ENCODE data around the gene PTPRM. TPM values are rescaled to one million over a fixed set of nuclear protein-coding genes. Genes with fewer than 3 reads are reported as not detected.

The PTPRM gene
- polyA plus RNA-seq, 4 donors = 2.2 to 31.4 (median 18.1) TPM

GRCh38 chr18:7760967-7761948 is 194.1 kb downstream of the PTPRM start:
- Histone ChIP-seq H3K36me3 (ENCODE audit: control insufficient read depth in 3 of 3, insufficient read depth in 2 of 3, low read depth in 1 of 3, low read length in 3 of 3) (no peaks in the 10 kb centered on the region), H3K4me3 (ENCODE audit: low read depth in 1 of 3, low read length in 3 of 3) (no peak overlapping the region), H3K9me3 (ENCODE audit: control insufficient read depth in 2 of 2, insufficient read depth in 1 of 2, low read depth in 1 of 2, low read length in 1 of 2) (no peaks in the 10 kb centered on the region), H3K4me1 (ENCODE audit: control insufficient read depth in 3 of 3, insufficient read depth in 2 of 3, low read depth in 1 of 3, low read length in 2 of 3) (peaks cover 0 to 21% (median 0%) of the 10 kb centered on the region in 3 donors), H3K27me3 (ENCODE audit: control insufficient read depth in 3 of 3, insufficient read depth in 3 of 3, low read length in 3 of 3) (no peaks in the 10 kb centered on the region), H3K27ac (ENCODE audit: low read depth in 1 of 3, low read length in 2 of 3) (peak overlapping the region in 1 of 3 donors; percentile 1)
- peak; percentile 5 to 44 for DNase-seq
- 42 to 55% (median 53%) methylated on average over 6 of the region's 6 CpGs for WGBS, 3 donors
- FAIRE-seq = no peak

GRCh38 chr18:7764405-7764804 is 197.3 kb downstream of the PTPRM start:
- FAIRE-seq (no peak), DNase-seq (no peak)
- no peaks in the 10 kb centered on the region for H3K36me3 ChIP-seq (ENCODE audit: control insufficient read depth in 3 of 3, insufficient read depth in 2 of 3, low read depth in 1 of 3, low read length in 3 of 3)
- no peak overlapping the region for H3K4me3 ChIP-seq (ENCODE audit: low read depth in 1 of 3, low read length in 3 of 3)
- H3K9me3 ChIP-seq (ENCODE audit: control insufficient read depth in 2 of 2, insufficient read depth in 1 of 2, low read depth in 1 of 2, low read length in 1 of 2) = no peaks in the 10 kb centered on the region
- H3K27me3 ChIP-seq (ENCODE audit: control insufficient read depth in 3 of 3, insufficient read depth in 3 of 3, low read length in 3 of 3) = no peaks in the 10 kb centered on the region
- 73 to 87% (median 82%) methylated on average over 2 of the region's 2 CpGs for WGBS, 3 donors
- H3K4me1 ChIP-seq (ENCODE audit: control insufficient read depth in 3 of 3, insufficient read depth in 2 of 3, low read depth in 1 of 3, low read length in 2 of 3) = peaks cover 0 to 21% (median 0%) of the 10 kb centered on the region in 3 donors
- H3K27ac ChIP-seq (ENCODE audit: low read depth in 1 of 3, low read length in 2 of 3) = no peak overlapping the region

- FAIRE-seq (no peak), DNase-seq (no peak)
- Histone ChIP-seq H3K27me3 (ENCODE audit: control insufficient read depth in 3 of 3, insufficient read depth in 3 of 3, low read length in 3 of 3) (no peaks in the 10 kb centered on the region), H3K9me3 (ENCODE audit: control insufficient read depth in 2 of 2, insufficient read depth in 1 of 2, low read depth in 1 of 2, low read length in 1 of 2) (no peaks in the 10 kb centered on the region), H3K27ac (ENCODE audit: low read depth in 1 of 3, low read length in 2 of 3) (no peak overlapping the region), H3K4me1 (ENCODE audit: control insufficient read depth in 3 of 3, insufficient read depth in 2 of 3, low read depth in 1 of 3, low read length in 2 of 3) (peaks cover 0 to 6% (median 0%) of the 10 kb centered on the region in 3 donors), H3K4me3 (ENCODE audit: low read depth in 1 of 3, low read length in 3 of 3) (no peak overlapping the region), H3K36me3 (ENCODE audit: control insufficient read depth in 3 of 3, insufficient read depth in 2 of 3, low read depth in 1 of 3, low read length in 3 of 3) (no peaks in the 10 kb centered on the region)
- 86 to 89% (median 87%) methylated on average over 4 of the region's 4 CpGs for WGBS, 3 donors
These were observed 199.2 kb downstream of the PTPRM start for GRCh38 chr18:7766346-7766745.

GRCh38 chr18:7766817-7767216 is 199.7 kb downstream of the PTPRM start:
- no peaks in the 10 kb centered on the region for H3K36me3 ChIP-seq (ENCODE audit: control insufficient read depth in 3 of 3, insufficient read depth in 2 of 3, low read depth in 1 of 3, low read length in 3 of 3)
- no peaks in the 10 kb centered on the region for H3K27me3 ChIP-seq (ENCODE audit: control insufficient read depth in 3 of 3, insufficient read depth in 3 of 3, low read length in 3 of 3)
- no peak overlapping the region for H3K4me3 ChIP-seq (ENCODE audit: low read depth in 1 of 3, low read length in 3 of 3)
- no peak for DNase-seq
- H3K27ac ChIP-seq (ENCODE audit: low read depth in 1 of 3, low read length in 2 of 3) = no peak overlapping the region
- no peak for FAIRE-seq
- WGBS, 3 donors = 82 to 97% (median 95%) methylated on average over 1 of the region's 1 CpG
- H3K4me1 ChIP-seq (ENCODE audit: control insufficient read depth in 3 of 3, insufficient read depth in 2 of 3, low read depth in 1 of 3, low read length in 2 of 3) = peaks cover 0 to 2% (median 0%) of the 10 kb centered on the region in 3 donors
- H3K9me3 ChIP-seq (ENCODE audit: control insufficient read depth in 2 of 2, insufficient read depth in 1 of 2, low read depth in 1 of 2, low read length in 1 of 2) = no peaks in the 10 kb centered on the region

- Histone ChIP-seq H3K4me3 (ENCODE audit: low read depth in 1 of 3, low read length in 3 of 3) (no peak overlapping the region), H3K27me3 (ENCODE audit: control insufficient read depth in 3 of 3, insufficient read depth in 3 of 3, low read length in 3 of 3) (no peaks in the 10 kb centered on the region), H3K36me3 (ENCODE audit: control insufficient read depth in 3 of 3, insufficient read depth in 2 of 3, low read depth in 1 of 3, low read length in 3 of 3) (no peaks in the 10 kb centered on the region), H3K9me3 (ENCODE audit: control insufficient read depth in 2 of 2, insufficient read depth in 1 of 2, low read depth in 1 of 2, low read length in 1 of 2) (no peaks in the 10 kb centered on the region), H3K4me1 (ENCODE audit: control insufficient read depth in 3 of 3, insufficient read depth in 2 of 3, low read depth in 1 of 3, low read length in 2 of 3) (no peaks in the 10 kb centered on the region), H3K27ac (ENCODE audit: low read depth in 1 of 3, low read length in 2 of 3) (no peak overlapping the region)
- DNase-seq (no peak), FAIRE-seq (no peak)
- WGBS, 3 donors = 44 to 59% (median 44%) methylated on average over 4 of the region's 4 CpGs
These were observed 203.8 kb downstream of the PTPRM start for GRCh38 chr18:7770908-7771307.

DNA sequence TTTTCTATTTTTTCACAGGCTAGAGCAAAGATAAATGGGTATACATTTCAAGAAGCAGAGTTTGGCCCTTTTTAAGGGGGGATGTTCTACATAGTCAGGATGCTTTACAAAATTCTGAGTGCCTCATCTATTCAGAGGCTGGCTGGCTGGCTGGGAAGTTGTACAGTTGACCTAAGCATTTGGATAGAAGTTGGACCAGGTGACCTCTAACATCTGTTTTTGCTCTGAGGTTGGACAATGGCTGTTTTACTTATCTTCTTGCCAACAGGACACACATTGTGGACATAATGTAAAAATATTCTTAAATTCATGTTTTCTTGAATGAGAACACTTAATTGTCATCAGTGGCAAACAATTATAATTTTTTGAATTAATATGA is 205.4 kb downstream of the PTPRM start:
- Histone ChIP-seq H3K4me3 (ENCODE audit: low read depth in 1 of 3, low read length in 3 of 3) (no peak overlapping the region), H3K36me3 (ENCODE audit: control insufficient read depth in 3 of 3, insufficient read depth in 2 of 3, low read depth in 1 of 3, low read length in 3 of 3) (no peaks in the 10 kb centered on the region), H3K27ac (ENCODE audit: low read depth in 1 of 3, low read length in 2 of 3) (no peak overlapping the region), H3K9me3 (ENCODE audit: control insufficient read depth in 2 of 2, insufficient read depth in 1 of 2, low read depth in 1 of 2, low read length in 1 of 2) (no peaks in the 10 kb centered on the region), H3K4me1 (ENCODE audit: control insufficient read depth in 3 of 3, insufficient read depth in 2 of 3, low read depth in 1 of 3, low read length in 2 of 3) (no peaks in the 10 kb centered on the region), H3K27me3 (ENCODE audit: control insufficient read depth in 3 of 3, insufficient read depth in 3 of 3, low read length in 3 of 3) (no peaks in the 10 kb centered on the region)
- no peak for FAIRE-seq
- no peak for DNase-seq

DNA sequence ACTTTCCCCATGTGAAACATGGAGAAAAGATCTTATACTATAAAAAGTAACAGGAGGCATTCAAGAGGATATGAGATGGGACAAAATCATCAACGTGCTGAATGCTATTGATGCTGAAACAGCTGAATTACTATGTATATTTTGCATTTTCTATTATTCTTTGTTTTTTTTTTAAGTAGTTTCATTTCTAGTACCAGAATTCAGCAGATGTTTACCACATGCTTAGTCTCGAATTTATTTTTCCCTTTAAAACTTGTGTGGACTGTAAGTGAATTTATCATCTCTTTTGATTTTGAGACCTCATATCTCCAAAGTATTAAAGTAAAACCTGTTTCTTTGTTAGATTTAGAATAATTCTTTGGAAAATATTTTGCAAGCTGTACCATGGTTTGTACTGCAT is 205.8 kb downstream of the PTPRM start:
- Histone ChIP-seq H3K9me3 (ENCODE audit: control insufficient read depth in 2 of 2, insufficient read depth in 1 of 2, low read depth in 1 of 2, low read length in 1 of 2) (no peaks in the 10 kb centered on the region), H3K4me3 (ENCODE audit: low read depth in 1 of 3, low read length in 3 of 3) (no peak overlapping the region), H3K27me3 (ENCODE audit: control insufficient read depth in 3 of 3, insufficient read depth in 3 of 3, low read length in 3 of 3) (no peaks in the 10 kb centered on the region), H3K27ac (ENCODE audit: low read depth in 1 of 3, low read length in 2 of 3) (no peak overlapping the region), H3K4me1 (ENCODE audit: control insufficient read depth in 3 of 3, insufficient read depth in 2 of 3, low read depth in 1 of 3, low read length in 2 of 3) (no peaks in the 10 kb centered on the region), H3K36me3 (ENCODE audit: control insufficient read depth in 3 of 3, insufficient read depth in 2 of 3, low read depth in 1 of 3, low read length in 3 of 3) (no peaks in the 10 kb centered on the region)
- 65 to 80% (median 74%) methylated on average over 2 of the region's 2 CpGs for WGBS, 3 donors
- no peak for FAIRE-seq
- DNase-seq = no peak

- FAIRE-seq (no peak), DNase-seq (no peak)
- H3K27me3 ChIP-seq (ENCODE audit: control insufficient read depth in 3 of 3, insufficient read depth in 3 of 3, low read length in 3 of 3) = no peaks in the 10 kb centered on the region
- no peak overlapping the region for H3K4me3 ChIP-seq (ENCODE audit: low read depth in 1 of 3, low read length in 3 of 3)
- WGBS, 3 donors = 44 to 55% (median 52%) methylated on average over 4 of the region's 4 CpGs
- no peaks in the 10 kb centered on the region for H3K4me1 ChIP-seq (ENCODE audit: control insufficient read depth in 3 of 3, insufficient read depth in 2 of 3, low read depth in 1 of 3, low read length in 2 of 3)
- H3K9me3 ChIP-seq (ENCODE audit: control insufficient read depth in 2 of 2, insufficient read depth in 1 of 2, low read depth in 1 of 2, low read length in 1 of 2) = no peaks in the 10 kb centered on the region
- H3K36me3 ChIP-seq (ENCODE audit: control insufficient read depth in 3 of 3, insufficient read depth in 2 of 3, low read depth in 1 of 3, low read length in 3 of 3) = no peaks in the 10 kb centered on the region
- H3K27ac ChIP-seq (ENCODE audit: low read depth in 1 of 3, low read length in 2 of 3) = no peak overlapping the region
These were observed 208.0 kb downstream of the PTPRM start for GRCh38 chr18:7775128-7775527.
